ENCODE data around the gene RAB5IF.
"Not testable (repeated sequence)": the region's sequence is repeated elsewhere in the genome, so short reads cannot be mapped to it uniquely, and the experiment has no call there.

RAB5IF gene

DNA sequence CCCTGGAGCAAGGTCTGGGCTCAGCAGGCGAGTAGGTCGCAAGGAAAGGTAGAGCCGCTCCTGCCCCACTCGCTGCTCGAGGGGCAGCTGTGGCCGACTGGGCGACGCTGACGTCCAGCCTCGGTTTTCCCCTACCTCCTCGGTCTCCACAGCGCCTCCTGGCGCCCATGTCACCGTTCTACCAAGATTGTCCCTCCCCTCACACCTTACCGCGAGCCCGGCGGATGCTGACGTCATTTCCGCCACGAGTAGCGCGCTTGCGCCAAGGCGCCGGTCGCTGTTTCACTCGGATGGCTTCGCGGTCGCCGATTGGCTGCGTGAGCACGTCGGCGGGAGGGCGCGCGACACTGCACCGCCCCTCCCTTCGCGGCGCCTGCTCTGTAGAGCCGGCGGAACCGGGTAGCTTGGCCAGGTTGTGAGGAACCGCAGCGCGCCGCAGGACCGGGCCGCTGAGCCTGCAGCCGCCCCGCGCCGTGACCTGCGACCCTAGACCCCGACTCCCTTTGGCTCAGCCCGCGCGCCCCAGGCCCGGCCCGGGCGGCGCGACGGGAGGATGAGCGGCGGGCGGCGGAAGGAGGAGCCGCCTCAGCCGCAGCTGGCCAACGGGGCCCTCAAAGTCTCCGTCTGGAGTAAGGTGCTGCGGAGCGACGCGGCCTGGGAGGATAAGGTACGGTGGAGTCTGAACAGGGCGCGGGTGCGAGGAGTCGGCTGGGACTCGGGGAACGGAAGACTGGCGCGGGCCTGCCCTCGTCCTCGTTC is at the start of gene RAB5IF:
TSS of gene RAB5IF (plus strand) at position 381 of the 759 bp plus-strand sequence. CDS start at position 554, 173 bp downstream.
- no peak for FAIRE-seq

DNA sequence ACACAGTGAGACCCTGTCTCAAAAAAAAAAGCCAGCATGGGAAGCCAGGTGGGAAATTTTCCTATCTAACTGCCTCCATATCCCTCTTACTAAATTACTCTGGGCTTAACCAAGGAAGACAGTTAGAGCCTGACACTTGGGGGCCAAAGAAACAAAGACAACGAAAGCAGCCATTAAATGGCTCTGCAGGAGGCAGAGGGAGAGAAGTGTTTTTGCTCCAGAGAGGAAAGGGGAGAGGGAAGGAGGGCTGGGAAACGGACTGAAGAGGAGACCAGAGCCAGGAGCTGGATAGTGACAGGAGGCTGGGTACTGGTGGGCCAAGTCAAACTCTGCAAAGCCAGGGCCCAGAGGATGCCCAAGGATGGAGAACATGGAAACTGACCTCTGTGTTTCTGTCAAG is 42.9 kb upstream of the RAB5IF start:
- no peak for FAIRE-seq

DNA sequence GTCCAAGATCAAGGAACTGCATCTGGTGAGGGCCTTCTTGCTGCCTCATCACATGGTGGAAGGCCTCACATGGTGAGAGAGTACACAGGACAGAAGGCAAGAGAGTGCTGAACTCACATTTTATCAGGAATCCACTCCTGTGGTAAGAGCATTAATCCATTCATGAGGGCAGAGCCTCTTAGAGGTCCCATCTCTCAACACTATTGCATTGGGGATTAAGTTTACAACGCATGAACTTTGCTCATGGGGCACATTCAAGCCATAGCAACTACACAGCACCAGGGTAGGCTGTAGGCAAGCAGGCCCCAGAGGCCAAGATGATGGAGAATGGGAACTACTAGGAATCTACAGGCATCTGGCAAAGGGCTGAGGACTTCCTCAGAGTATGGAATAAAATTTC is 42.2 kb upstream of the RAB5IF start:
- FAIRE-seq = no peak

DNA sequence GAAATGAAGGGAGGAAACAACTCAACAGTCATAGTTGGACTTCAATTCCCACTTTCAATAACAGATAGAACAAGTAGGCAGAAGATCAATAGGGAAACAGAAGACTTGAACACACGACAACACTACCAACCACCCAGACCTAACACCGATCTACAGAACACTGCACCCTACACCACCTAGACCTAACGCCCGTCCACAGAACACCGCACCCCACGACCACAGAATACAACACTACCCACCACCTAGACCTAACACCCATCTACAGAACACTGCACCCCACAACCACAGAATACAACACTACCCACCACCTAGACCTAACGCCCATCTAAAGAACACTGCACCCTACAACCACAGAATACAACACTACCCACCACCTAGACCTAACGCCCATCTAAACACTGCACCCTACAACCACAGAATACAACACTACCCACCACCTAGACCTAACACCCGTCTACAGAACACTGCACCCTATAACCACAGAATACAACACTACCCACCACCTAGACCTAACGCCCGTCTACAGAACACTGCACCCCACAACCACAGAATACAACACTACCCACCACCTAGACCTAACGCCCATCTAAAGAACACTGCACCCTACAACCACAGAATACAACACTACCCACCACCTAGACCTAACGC is 41.4 kb upstream of the RAB5IF start:
- not testable (repeated sequence) for FAIRE-seq

- FAIRE-seq = not testable (repeated sequence)
Measured at GRCh38 chr20:36564726-36565121, 40.9 kb upstream of the RAB5IF start.

DNA sequence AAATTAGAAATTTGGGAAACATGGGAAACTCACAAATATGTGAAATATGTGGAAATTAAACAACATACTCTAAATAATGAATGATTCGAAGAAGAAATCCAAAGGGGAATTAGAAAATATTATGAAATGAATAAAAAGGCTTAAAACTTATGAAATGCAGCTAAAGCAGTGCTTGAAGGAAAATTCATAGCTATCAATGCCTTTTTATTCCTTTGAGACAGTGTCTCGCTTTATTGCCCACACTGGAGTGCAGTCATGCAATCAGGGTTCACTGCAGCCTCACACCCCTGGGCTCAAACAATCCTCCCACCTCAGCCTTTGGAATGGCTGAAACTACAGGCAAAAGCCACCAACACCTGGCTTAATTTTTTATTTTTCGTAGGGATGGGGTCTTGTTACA is 40.1 kb upstream of the RAB5IF start:
- FAIRE-seq = no peak

GRCh38 chr20:36569847-36570429 is 35.6 kb upstream of the RAB5IF start:
- no peak for FAIRE-seq

DNA sequence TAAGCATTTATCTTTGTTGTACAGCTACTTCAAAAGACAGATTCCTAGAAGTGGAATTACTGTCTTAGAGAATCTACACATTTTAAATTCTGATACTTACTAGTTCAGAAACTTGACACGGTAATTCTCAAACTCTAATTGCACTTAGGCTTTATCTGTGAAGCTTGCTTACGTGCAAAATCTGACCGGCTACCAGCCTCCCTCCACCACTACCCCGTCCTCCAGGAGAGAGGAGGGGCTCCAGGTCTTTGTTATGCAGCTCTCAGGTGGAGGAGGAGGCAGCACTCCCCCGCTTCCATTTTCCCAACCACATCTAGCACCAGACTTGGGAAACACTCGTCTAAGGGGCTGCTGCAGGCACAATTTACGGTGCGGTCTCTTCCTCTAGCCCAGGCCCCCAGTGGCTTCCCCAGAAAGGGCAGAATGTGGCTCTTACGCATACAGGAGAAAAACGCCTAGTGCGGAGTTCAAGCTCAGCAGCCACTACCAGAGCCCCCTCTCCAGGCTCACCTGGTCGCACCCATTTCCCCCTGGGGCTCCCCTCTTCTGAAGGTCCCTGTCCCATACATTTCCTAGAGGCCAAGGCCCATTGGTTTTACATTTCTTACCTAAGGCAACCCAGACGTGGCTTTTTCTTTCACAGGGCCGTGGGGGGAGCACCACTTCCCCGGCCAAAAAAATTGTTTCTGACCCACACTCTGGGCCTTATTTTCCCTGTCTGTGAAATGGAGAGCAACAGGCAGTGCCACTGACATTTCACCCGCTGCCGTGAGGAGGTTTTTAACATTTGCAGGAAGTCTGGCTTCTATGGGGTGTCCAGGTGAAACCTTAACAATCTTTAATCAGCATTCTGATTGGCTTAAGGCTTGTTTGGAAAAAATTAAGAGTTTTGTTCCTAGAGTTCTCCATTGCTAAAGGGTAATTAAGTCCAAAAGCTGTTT is 33.7 kb upstream of the RAB5IF start:
- no peak for FAIRE-seq

DNA sequence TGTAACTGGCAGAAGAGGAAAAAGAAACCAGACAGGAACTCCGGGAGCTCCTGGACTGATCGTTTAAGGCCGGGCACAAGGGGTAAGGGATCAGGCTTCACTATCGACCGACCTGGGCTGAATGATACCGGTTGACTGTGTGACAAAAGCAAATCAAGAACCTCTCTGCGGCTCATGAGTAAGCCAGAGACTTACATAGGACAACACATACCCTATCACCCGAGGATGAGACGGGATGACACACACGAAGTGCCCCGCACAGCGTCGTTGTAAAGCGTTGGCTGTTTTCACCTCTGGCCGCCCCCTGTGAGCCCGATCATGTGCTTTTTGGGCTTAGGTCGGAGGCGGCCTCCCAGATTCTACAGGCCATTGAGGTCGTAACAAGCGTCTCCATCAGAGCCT is 32.9 kb upstream of the RAB5IF start:
- FAIRE-seq = no peak

DNA sequence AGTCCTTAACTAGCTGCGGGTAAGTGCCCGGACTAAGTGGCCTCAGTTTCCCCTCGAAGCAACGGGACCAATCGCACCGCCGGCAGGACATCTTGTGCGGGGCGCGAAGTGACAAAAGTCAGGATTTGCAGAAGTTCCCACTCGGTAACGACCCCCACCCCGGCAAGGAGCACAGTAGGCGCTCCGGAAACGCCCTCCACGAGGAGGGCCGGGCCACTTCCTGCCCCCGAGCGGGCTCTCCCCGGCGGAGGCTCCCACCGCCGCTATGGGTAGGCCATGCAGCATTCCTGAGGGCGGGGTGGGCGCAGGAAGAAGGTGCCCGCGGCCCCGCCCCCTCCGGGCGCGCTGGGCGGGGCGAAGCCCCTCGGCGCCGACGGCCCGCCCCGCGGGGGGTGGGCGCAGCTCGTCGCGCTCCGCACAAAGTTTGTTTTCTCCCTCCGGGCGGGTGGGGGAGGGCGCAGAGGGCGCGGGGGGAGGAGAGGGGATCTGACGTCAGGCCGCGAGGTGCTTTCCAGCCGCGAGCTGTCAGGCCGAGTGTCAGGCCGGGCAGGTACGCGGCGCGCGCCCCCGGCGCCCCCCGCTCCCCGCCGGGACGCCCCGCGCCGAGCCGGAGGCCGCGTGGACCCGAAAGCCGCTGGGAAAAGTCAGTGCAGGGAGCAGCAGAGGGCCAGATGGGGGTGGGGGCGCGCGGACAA is 32.3 kb upstream of the RAB5IF start, which contains the start of gene TGIF2:
TSS of gene TGIF2 (plus strand) at position 495 of the 695 bp plus-strand sequence. CDS start 5,178 bp downstream, outside the sequence.
- FAIRE-seq = no peak

GRCh38 chr20:36573798-36574365 is 31.7 kb upstream of the RAB5IF start:
- FAIRE-seq = no peak

GRCh38 chr20:36574366-36575135 is 31.0 kb upstream of the RAB5IF start:
- FAIRE-seq = no peak

GRCh38 chr20:36576081-36576445 is 29.5 kb upstream of the RAB5IF start:
- FAIRE-seq = no peak

DNA sequence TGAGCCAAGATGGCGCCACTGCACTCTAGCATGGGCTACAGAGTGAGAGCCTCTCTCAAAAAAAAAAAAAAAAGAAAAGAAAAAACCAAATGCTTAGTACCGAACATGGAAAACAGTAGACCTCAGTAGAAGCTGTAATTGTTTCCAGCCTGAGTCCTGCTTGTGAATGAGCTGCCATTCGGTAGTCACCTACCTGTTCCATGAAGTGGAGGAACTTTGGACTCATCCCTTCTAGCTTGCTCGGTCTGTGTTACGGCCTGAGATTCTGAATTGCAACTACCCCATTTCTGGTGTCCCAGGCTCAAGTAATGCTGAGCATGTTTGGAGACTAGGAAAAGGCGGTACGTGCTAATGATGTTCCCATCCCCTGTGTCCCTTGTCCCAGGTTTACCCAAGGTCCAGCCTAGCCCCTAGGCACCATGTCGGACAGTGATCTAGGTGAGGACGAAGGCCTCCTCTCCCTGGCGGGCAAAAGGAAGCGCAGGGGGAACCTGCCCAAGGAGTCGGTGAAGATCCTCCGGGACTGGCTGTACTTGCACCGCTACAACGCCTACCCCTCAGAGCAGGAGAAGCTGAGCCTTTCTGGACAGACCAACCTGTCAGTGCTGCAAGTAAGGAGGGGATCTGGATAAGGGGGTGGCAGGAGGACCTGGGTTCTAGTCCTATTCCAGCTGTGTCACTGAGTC is 27.1 kb upstream of the RAB5IF start:
- FAIRE-seq = no peak

DNA sequence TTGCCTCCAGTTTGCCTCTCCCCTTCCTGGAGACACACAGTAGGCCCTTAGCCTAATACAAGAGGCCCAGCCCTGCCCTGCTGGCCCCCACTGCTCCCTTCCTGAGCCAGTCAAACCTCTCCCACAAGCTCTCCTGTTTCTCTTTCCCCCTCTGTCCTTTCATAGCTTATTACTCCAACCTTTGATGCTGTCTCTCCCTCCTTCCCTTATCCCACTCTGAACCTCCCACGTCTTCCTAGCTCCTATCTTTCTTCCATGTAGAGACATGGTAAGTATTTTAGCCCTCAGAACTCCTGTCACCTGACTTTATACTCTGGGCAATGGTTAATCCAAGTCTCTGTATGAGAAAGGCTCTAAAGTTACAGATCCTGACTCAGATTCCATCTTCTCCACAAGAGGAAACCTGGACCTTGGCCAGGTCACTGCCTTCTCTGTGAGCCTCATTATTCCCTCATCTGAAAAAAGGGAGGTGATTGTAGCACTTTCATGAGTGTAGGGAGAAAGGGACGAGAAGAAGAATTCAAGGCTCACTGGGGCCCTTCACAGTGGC is 25.5 kb upstream of the RAB5IF start:
- FAIRE-seq = no peak

GRCh38 chr20:36582322-36582721 is 23.3 kb upstream of the RAB5IF start:
- no peak for FAIRE-seq

- no peak for FAIRE-seq
Measured at GRCh38 chr20:36582821-36583220, 22.8 kb upstream of the RAB5IF start.

GRCh38 chr20:36584018-36584481 is 21.5 kb upstream of the RAB5IF start:
- FAIRE-seq = no peak

- no peak for FAIRE-seq
Measured at GRCh38 chr20:36585410-36586125, 20.0 kb upstream of the RAB5IF start.
